Central memory CD8-positive, alpha-beta T cell (primary cell): ENCODE data around the gene SLCO1A2.

Source experiments
- ATAC-seq: fragments of 150-1000 bp; cut with Tn5 transposase; replicated peaks from 2 replicates; pipeline ENCODE4 v1.10.0; 2022; ENCODE audit warnings: mild to moderate bottlenecking, moderate FRiP score, moderate number of reproducible peaks; ENCODE audit not compliant: poor library complexity, severe bottlenecking; ENCODE audit errors: extremely low read depth
- DNase-seq, 2 donors: peaks; one replicate each; pipeline ENCODE4 v3.0.0; 2021; ENCODE audit warnings: low spot score in 2 of 2
- H3K27ac Mint-ChIP-seq: one replicate; pipeline ENCODE4 v1.8.0; 2022; ENCODE audit warnings: low read depth, mild to moderate bottlenecking, moderate library complexity, mixed read lengths
- H3K27me3 Mint-ChIP-seq: one replicate; pipeline ENCODE4 v1.8.0; 2022; ENCODE audit warnings: mixed read lengths
- H3K36me3 Mint-ChIP-seq: one replicate; pipeline ENCODE4 v1.8.0; 2022; ENCODE audit warnings: mild to moderate bottlenecking, moderate library complexity, mixed read lengths; ENCODE audit not compliant: insufficient read depth
- H3K4me1 Mint-ChIP-seq: one replicate; pipeline ENCODE4 v1.8.0; 2022; ENCODE audit warnings: mixed read lengths
- H3K4me3 Mint-ChIP-seq: one replicate; pipeline ENCODE4 v1.8.0; 2022; ENCODE audit warnings: mild to moderate bottlenecking, moderate library complexity, mixed read lengths
- H3K9me3 Mint-ChIP-seq: one replicate; pipeline ENCODE4 v1.8.0; 2022; ENCODE audit warnings: mixed read lengths

The SLCO1A2 gene

GRCh38 chr12:21346542-21347205 is 12.0 kb upstream of the SLCO1A2 start:
- Mint-ChIP-seq H3K36me3 (no peaks in the 10 kb centered on the region), H3K4me3 (no peak overlapping the region)

GRCh38 chr12:21343636-21344035 is 8.9 kb upstream of the SLCO1A2 start:
- Mint-ChIP-seq H3K4me3 (no peak overlapping the region), H3K36me3 (no peaks in the 10 kb centered on the region), H3K4me1 (no peaks in the 10 kb centered on the region), H3K9me3 (no peaks in the 10 kb centered on the region), H3K27me3 (peaks cover 31% of the 10 kb centered on the region), H3K27ac (no peak overlapping the region)
- ATAC-seq (no peak), DNase-seq (no peak)

More at GRCh38 chr12:21346542-21347205, 12.0 kb upstream of the SLCO1A2 start:
- ATAC-seq (no peak), DNase-seq (no peak)
- Mint-ChIP-seq H3K27ac (no peak overlapping the region), H3K27me3 (peaks cover 22% of the 10 kb centered on the region), H3K4me1 (no peaks in the 10 kb centered on the region), H3K9me3 (no peaks in the 10 kb centered on the region)

- no peak overlapping the region for H3K27ac Mint-ChIP-seq
- H3K4me3 Mint-ChIP-seq = no peak overlapping the region
- H3K36me3 Mint-ChIP-seq = no peaks in the 10 kb centered on the region
- DNase-seq (no peak), ATAC-seq (no peak)
- peaks cover 30% of the 10 kb centered on the region for H3K27me3 Mint-ChIP-seq
- H3K9me3 Mint-ChIP-seq = no peaks in the 10 kb centered on the region
- no peaks in the 10 kb centered on the region for H3K4me1 Mint-ChIP-seq
Measured at GRCh38 chr12:21341769-21342168, 7.1 kb upstream of the SLCO1A2 start.

GRCh38 chr12:21340403-21340802 is 5.7 kb upstream of the SLCO1A2 start:
- H3K4me1 Mint-ChIP-seq = no peaks in the 10 kb centered on the region
- ATAC-seq (no peak), DNase-seq (no peak)

GRCh38 chr12:21339921-21340320 is 5.2 kb upstream of the SLCO1A2 start:
- DNase-seq = no peak
- Mint-ChIP-seq H3K4me1 (no peaks in the 10 kb centered on the region), H3K9me3 (no peaks in the 10 kb centered on the region), H3K36me3 (no peaks in the 10 kb centered on the region), H3K27ac (no peak overlapping the region), H3K4me3 (no peak overlapping the region), H3K27me3 (peaks cover 26% of the 10 kb centered on the region)
- no peak for ATAC-seq

More at GRCh38 chr12:21340403-21340802, 5.7 kb upstream of the SLCO1A2 start:
- no peaks in the 10 kb centered on the region for H3K9me3 Mint-ChIP-seq
- no peak overlapping the region for H3K27ac Mint-ChIP-seq
- no peaks in the 10 kb centered on the region for H3K36me3 Mint-ChIP-seq
- H3K4me3 Mint-ChIP-seq = no peak overlapping the region
- H3K27me3 Mint-ChIP-seq = peaks cover 26% of the 10 kb centered on the region

GRCh38 chr12:21337959-21338744 is 3.4 kb upstream of the SLCO1A2 start:
- no peaks in the 10 kb centered on the region for H3K36me3 Mint-ChIP-seq
- peaks cover 26% of the 10 kb centered on the region for H3K27me3 Mint-ChIP-seq
- H3K4me1 Mint-ChIP-seq = no peaks in the 10 kb centered on the region
- no peak overlapping the region for H3K4me3 Mint-ChIP-seq
- no peaks in the 10 kb centered on the region for H3K9me3 Mint-ChIP-seq
- ATAC-seq (no peak), DNase-seq (no peak)
- no peak overlapping the region for H3K27ac Mint-ChIP-seq

- H3K36me3 Mint-ChIP-seq = no peaks in the 10 kb centered on the region
- DNase-seq (no peak), ATAC-seq (no peak)
Measured at GRCh38 chr12:21337453-21337852, 2.7 kb upstream of the SLCO1A2 start.

GRCh38 chr12:21336656-21337055 is 1.9 kb upstream of the SLCO1A2 start:
- Mint-ChIP-seq H3K9me3 (no peaks in the 10 kb centered on the region), H3K4me3 (no peak overlapping the region), H3K4me1 (no peaks in the 10 kb centered on the region), H3K27ac (no peak overlapping the region), H3K27me3 (peaks cover 26% of the 10 kb centered on the region), H3K36me3 (no peaks in the 10 kb centered on the region)
- ATAC-seq = no peak
- no peak for DNase-seq

More at GRCh38 chr12:21337453-21337852, 2.7 kb upstream of the SLCO1A2 start:
- H3K27me3 Mint-ChIP-seq = peaks cover 26% of the 10 kb centered on the region
- H3K9me3 Mint-ChIP-seq = no peaks in the 10 kb centered on the region
- no peaks in the 10 kb centered on the region for H3K4me1 Mint-ChIP-seq
- no peak overlapping the region for H3K4me3 Mint-ChIP-seq
- no peak overlapping the region for H3K27ac Mint-ChIP-seq

GRCh38 chr12:21330682-21331253 is 3.9 kb downstream of the SLCO1A2 start:
- H3K27me3 Mint-ChIP-seq = no peaks in the 10 kb centered on the region
- no peak overlapping the region for H3K4me3 Mint-ChIP-seq
- H3K9me3 Mint-ChIP-seq = peaks cover 6% of the 10 kb centered on the region
- peaks cover 1% of the 10 kb centered on the region for H3K36me3 Mint-ChIP-seq
- ATAC-seq (no peak), DNase-seq (no peak)
- no peak overlapping the region for H3K27ac Mint-ChIP-seq
- H3K4me1 Mint-ChIP-seq = no peaks in the 10 kb centered on the region

- no peaks in the 10 kb centered on the region for H3K27me3 Mint-ChIP-seq
- ATAC-seq = no peak
- H3K4me1 Mint-ChIP-seq = no peaks in the 10 kb centered on the region
- H3K9me3 Mint-ChIP-seq = peaks cover 6% of the 10 kb centered on the region
- no peak overlapping the region for H3K4me3 Mint-ChIP-seq
- no peak overlapping the region for H3K27ac Mint-ChIP-seq
- H3K36me3 Mint-ChIP-seq = peaks cover 1% of the 10 kb centered on the region
- DNase-seq = no peak
Measured at GRCh38 chr12:21328578-21328977, 6.1 kb downstream of the SLCO1A2 start.

- H3K9me3 Mint-ChIP-seq = peaks cover 6% of the 10 kb centered on the region
- peaks cover 1% of the 10 kb centered on the region for H3K36me3 Mint-ChIP-seq
- no peak for DNase-seq
- ATAC-seq = no peak
- H3K27me3 Mint-ChIP-seq = no peaks in the 10 kb centered on the region
- no peaks in the 10 kb centered on the region for H3K4me1 Mint-ChIP-seq
- no peak overlapping the region for H3K27ac Mint-ChIP-seq
- no peak overlapping the region for H3K4me3 Mint-ChIP-seq
Measured at GRCh38 chr12:21324551-21324950, 10.2 kb downstream of the SLCO1A2 start.

- Mint-ChIP-seq H3K36me3 (peaks cover 1% of the 10 kb centered on the region), H3K4me3 (no peak overlapping the region), H3K27me3 (no peaks in the 10 kb centered on the region), H3K9me3 (peaks cover 6% of the 10 kb centered on the region), H3K4me1 (no peaks in the 10 kb centered on the region), H3K27ac (no peak overlapping the region)
- no peak for DNase-seq
- ATAC-seq = no peak
Measured at GRCh38 chr12:21323736-21324135, 11.0 kb downstream of the SLCO1A2 start.

- Mint-ChIP-seq H3K36me3 (no peaks in the 10 kb centered on the region), H3K4me1 (no peaks in the 10 kb centered on the region), H3K27ac (no peak overlapping the region), H3K4me3 (no peak overlapping the region), H3K27me3 (peaks cover 27% of the 10 kb centered on the region), H3K9me3 (no peaks in the 10 kb centered on the region)
- ATAC-seq = no peak
- DNase-seq = no peak
Measured at GRCh38 chr12:21308785-21309184, 25.9 kb downstream of the SLCO1A2 start.
